ENCODE measurements around the gene PCSK6.

Gene PCSK6

GRCh38 chr15:101295607-101296161 is 193.8 kb downstream of the PCSK6 start:
- TF ChIP-seq CTCF (IDR thresholded peaks at IDR 0.05), result no peak

GRCh38 chr15:101294731-101295606 is 194.5 kb downstream of the PCSK6 start, which contains the start of gene SNRPA1:
Gene SNRPA1 (minus strand): TSS chr15:101295248. CDS start chr15:101295178, 70 bp downstream.
- TF ChIP-seq CTCF (IDR thresholded peaks at IDR 0.05), result no peak

- no peak for TF ChIP-seq CTCF (IDR thresholded peaks at IDR 0.05)
These were observed 196.4 kb downstream of the PCSK6 start for GRCh38 chr15:101293122-101293521.

GRCh38 chr15:101288905-101289513 is 200.5 kb downstream of the PCSK6 start:
- peak; percentile 76 for TF ChIP-seq CTCF (IDR thresholded peaks at IDR 0.05)

- no peak for TF ChIP-seq CTCF (IDR thresholded peaks at IDR 0.05)
These were observed 202.9 kb downstream of the PCSK6 start for GRCh38 chr15:101286471-101287114.

- no peak for TF ChIP-seq CTCF (IDR thresholded peaks at IDR 0.05)
These were observed 205.6 kb downstream of the PCSK6 start for GRCh38 chr15:101283931-101284330.

- no peak for TF ChIP-seq CTCF (IDR thresholded peaks at IDR 0.05)
These were observed 209.5 kb downstream of the PCSK6 start for GRCh38 chr15:101280007-101280406.

All from LNCAP (cell line).